ENCODE data around the gene XRN1. TPM values are rescaled to one million over a fixed set of nuclear protein-coding genes. Genes with fewer than 3 reads are reported as not detected.

XRN1 gene
- total and polyA plus RNA-seq, 2 of the 8 experiments (the other 6 are each of a cell fraction or from before 2014, with no cell fraction given), result 1.9 to 17.2 TPM

GRCh38 chr3:142319912-142320311, 127.9 kb downstream of the XRN1 start:
- H4K8ac ChIP-seq (ENCODE audit: extremely low read depth, insufficient read depth, low read length), result no peak overlapping the region
- no peaks in the 10 kb centered on the region for H3K79me2 ChIP-seq (ENCODE audit: control insufficient read depth in 1 of 2, insufficient read depth in 2 of 2, low read length in 2 of 2)
- no peak overlapping the region for H3K27ac ChIP-seq (ENCODE audit: low read depth, low read length)
- no peak overlapping the region for H3K18ac ChIP-seq (ENCODE audit: extremely low read depth, low read length)
- H3K9me3 ChIP-seq (ENCODE audit: insufficient read depth in 2 of 2, low read depth in 1 of 2, low read length in 1 of 2), result no peaks in the 10 kb centered on the region
- no peaks in the 10 kb centered on the region for H3K4me1 ChIP-seq (replicated peaks in 1 of 4; ENCODE audit: control insufficient read depth in 3 of 4, insufficient read depth in 4 of 4, low read length in 3 of 4)
- H2AFZ ChIP-seq (ENCODE audit: low read length), result no peak overlapping the region
- no peak for TF ChIP-seq EZH2 (IDR thresholded peaks at IDR 0.05; ENCODE audit: low read depth, low read length, severe bottlenecking)
- TF ChIP-seq ZNF274 (IDR thresholded peaks at IDR 0.05; ENCODE audit: borderline replicate concordance, extremely low read depth, low read length), result no peak
- no peak for TF ChIP-seq EP300 (IDR thresholded peaks at IDR 0.05; ENCODE audit: borderline replicate concordance in 1 of 2, low read depth in 2 of 2, low read length in 2 of 2)
- no peak for TF ChIP-seq RFX5 (IDR thresholded peaks at IDR 0.05; ENCODE audit: borderline replicate concordance, low read depth, low read length)
- no peak for TF ChIP-seq TBP (IDR thresholded peaks at IDR 0.05; ENCODE audit: low read depth, low read length)
- TF ChIP-seq RXRA (IDR thresholded peaks at IDR 0.05; ENCODE audit: insufficient read depth, low read depth, low read length), result no peak
- no peak for TF ChIP-seq BRCA1 (IDR thresholded peaks at IDR 0.05; ENCODE audit: low read depth, low read length)
- TF ChIP-seq SP4 (IDR thresholded peaks at IDR 0.05; ENCODE audit: low read length), result no peak
- no peak for TF ChIP-seq SAP30 (IDR thresholded peaks at IDR 0.05; ENCODE audit: insufficient read depth, insufficient replicate concordance, low read length)
- no peak for TF ChIP-seq KDM5A (IDR thresholded peaks at IDR 0.05; ENCODE audit: low read length)
- no peaks in the 10 kb centered on the region for H3K79me1 ChIP-seq (ENCODE audit: low read depth, low read length)
- no peaks in the 10 kb centered on the region for H4K20me1 ChIP-seq (replicated peaks in 1 of 2; ENCODE audit: control insufficient read depth in 1 of 2, insufficient read depth in 2 of 2, low read length in 2 of 2)
- H2BK20ac ChIP-seq (ENCODE audit: low read length), result no peak overlapping the region
- no peak overlapping the region for H3K14ac ChIP-seq (ENCODE audit: insufficient read length)
- no peak overlapping the region for H2BK120ac ChIP-seq (replicated peaks; ENCODE audit: low read depth, low read length)
- H3K4me2 ChIP-seq (ENCODE audit: insufficient read depth in 1 of 2, low read depth in 2 of 2, low read length in 2 of 2), result no peak overlapping the region
- no peak overlapping the region for H3K23ac ChIP-seq (ENCODE audit: insufficient read length)
- no peak overlapping the region for H3K56ac ChIP-seq (replicated peaks; ENCODE audit: insufficient read length, low read depth, low read length)
- ChIA-PET POLR2A (ENCODE audit: partially characterized antibody) (no interaction called here), CTCF (ENCODE audit: partially characterized antibody) (no interaction called here)
- H3K4me3 ChIP-seq (ENCODE audit: extremely low read depth in 1 of 4, insufficient read depth in 2 of 4, low read depth in 3 of 4, low read length in 4 of 4), result no peak overlapping the region
- no peak overlapping the region for H2AK5ac ChIP-seq (ENCODE audit: low read depth, low read length)
- no peak overlapping the region for H4K5ac ChIP-seq (ENCODE audit: insufficient read length, low read depth, low read length)
- no peak overlapping the region for H3K4ac ChIP-seq (replicated peaks; ENCODE audit: insufficient read length, low read depth, low read length)
- H4K91ac ChIP-seq (replicated peaks; ENCODE audit: insufficient read length, low read length), result no peak overlapping the region
- FAIRE-seq, result no peak
- WGBS, 2 experiments (ENCODE audit: extremely low coverage in 1 of 2, insufficient coverage in 1 of 2, insufficient read length in 1 of 2, insufficient replicate concordance in 2 of 2, low coverage in 1 of 2, low lambda C conversion rate in 2 of 2, missing lambda C conversion rate in 1 of 2), result 94% methylated on average over 3 of the region's 3 CpGs; no CpG with 5 or more reads in 1 of the 2 experiments
- no peaks in the 10 kb centered on the region for H3K27me3 ChIP-seq (replicated peaks in 1 of 4; ENCODE audit: control insufficient read depth in 3 of 4, extremely low read depth in 1 of 4, insufficient read depth in 3 of 4, low read length in 3 of 4)
- no peak overlapping the region for H2BK12ac ChIP-seq (ENCODE audit: low read depth, low read length)
- DNase-seq (ENCODE audit: low read depth in 1 of 2, low spot score in 2 of 2), result no peak
- H2BK5ac ChIP-seq (ENCODE audit: low read depth, low read length), result no peak overlapping the region
- H3K23me2 ChIP-seq (ENCODE audit: low read depth, low read length), result no peaks in the 10 kb centered on the region
- no peak overlapping the region for H2BK15ac ChIP-seq (ENCODE audit: low read length)
- no peak overlapping the region for H3K9ac ChIP-seq (replicated peaks in 1 of 4; ENCODE audit: extremely low read depth in 1 of 4, low read depth in 3 of 4, low read length in 3 of 4)
- no peaks in the 10 kb centered on the region for H3K36me3 ChIP-seq (ENCODE audit: control insufficient read depth in 2 of 4, insufficient read depth in 4 of 4, low read length in 3 of 4)
